Mucosa of gallbladder (tissue), 1 donor: ENCODE data around the gene GTF2A1L. TPM values are rescaled to one million over a fixed set of nuclear protein-coding genes. Genes with fewer than 3 reads are reported as not detected.
"Not testable (repeated sequence)": the region's sequence is repeated elsewhere in the genome, so short reads cannot be mapped to it uniquely, and the experiment has no call there.

Experiments used
- DNase-seq: peaks from one replicate; pipeline ENCODE4 v3.0.0-alpha.2; 2020; ENCODE audit warnings: low spot score
- total RNA-seq: library from RNA; stranded (reverse); gene quantifications from one replicate; pipeline ENCODE4 v1.2.1, GENCODE V29; 2021
- donor health status: DM: no; HTN: no; CAD: no.

The GTF2A1L gene
- total RNA-seq, 1 donor from 2014 or later: 6.2 TPM

- DNase-seq: no peak
Measured at GRCh38 chr2:48699348-48699930, 81.8 kb downstream of the GTF2A1L start.

GRCh38 chr2:48703621-48704020 lies 86.0 kb downstream of the GTF2A1L start:
- DNase-seq: not testable (repeated sequence)

GRCh38 chr2:48707466-48707865 lies 89.8 kb downstream of the GTF2A1L start:
- no peak for DNase-seq

GRCh38 chr2:48709096-48710034 lies 91.7 kb downstream of the GTF2A1L start:
- DNase-seq: no peak

GRCh38 chr2:48711343-48711742 lies 93.7 kb downstream of the GTF2A1L start:
- DNase-seq: no peak

- DNase-seq: no peak
Measured at GRCh38 chr2:48712151-48712550, 94.5 kb downstream of the GTF2A1L start.

GRCh38 chr2:48713647-48714046 lies 96.0 kb downstream of the GTF2A1L start:
- no peak for DNase-seq

- no peak for DNase-seq
Measured at GRCh38 chr2:48714245-48714644, 96.6 kb downstream of the GTF2A1L start.

GRCh38 chr2:48715042-48715899 lies 97.6 kb downstream of the GTF2A1L start:
- DNase-seq: peak; percentile 28

GRCh38 chr2:48715956-48716355 lies 98.3 kb downstream of the GTF2A1L start:
- no peak for DNase-seq

GRCh38 chr2:48717846-48718245 lies 100.2 kb downstream of the GTF2A1L start:
- no peak for DNase-seq

- DNase-seq: no peak
Measured at GRCh38 chr2:48719480-48720177, 102.0 kb downstream of the GTF2A1L start.

- DNase-seq: no peak
Measured at GRCh38 chr2:48721158-48721557, 103.5 kb downstream of the GTF2A1L start.

GRCh38 chr2:48722391-48722790 lies 104.7 kb downstream of the GTF2A1L start:
- no peak for DNase-seq

- no peak for DNase-seq
Measured at GRCh38 chr2:48723129-48723528, 105.5 kb downstream of the GTF2A1L start.

GRCh38 chr2:48724278-48724677 lies 106.6 kb downstream of the GTF2A1L start:
- DNase-seq: no peak

GRCh38 chr2:48725696-48726494 lies 108.2 kb downstream of the GTF2A1L start:
- DNase-seq: no peak

- no peak for DNase-seq
Measured at GRCh38 chr2:48727560-48727959, 109.9 kb downstream of the GTF2A1L start.

- DNase-seq: no peak
Measured at GRCh38 chr2:48728295-48728694, 110.6 kb downstream of the GTF2A1L start.

- no peak for DNase-seq
Measured at GRCh38 chr2:48728840-48729239, 111.2 kb downstream of the GTF2A1L start.
